ENCODE measurements around the gene AKIRIN1. TPM values are rescaled to one million over a fixed set of nuclear protein-coding genes. Genes with fewer than 3 reads are reported as not detected.
"Not testable (repeated sequence)": the region's sequence is repeated elsewhere in the genome, so short reads cannot be mapped to it uniquely, and the experiment has no call there.

The AKIRIN1 gene
- total RNA-seq, 4 donors from 2014 or later: 18.9 to 39.6 (median 33.8) TPM

GRCh38 chr1:38953433-38953860, 37.6 kb upstream of the AKIRIN1 start:
- no peak for TF ChIP-seq POLR2A (IDR thresholded peaks at IDR 0.05)
- TF ChIP-seq, protein P1, sequence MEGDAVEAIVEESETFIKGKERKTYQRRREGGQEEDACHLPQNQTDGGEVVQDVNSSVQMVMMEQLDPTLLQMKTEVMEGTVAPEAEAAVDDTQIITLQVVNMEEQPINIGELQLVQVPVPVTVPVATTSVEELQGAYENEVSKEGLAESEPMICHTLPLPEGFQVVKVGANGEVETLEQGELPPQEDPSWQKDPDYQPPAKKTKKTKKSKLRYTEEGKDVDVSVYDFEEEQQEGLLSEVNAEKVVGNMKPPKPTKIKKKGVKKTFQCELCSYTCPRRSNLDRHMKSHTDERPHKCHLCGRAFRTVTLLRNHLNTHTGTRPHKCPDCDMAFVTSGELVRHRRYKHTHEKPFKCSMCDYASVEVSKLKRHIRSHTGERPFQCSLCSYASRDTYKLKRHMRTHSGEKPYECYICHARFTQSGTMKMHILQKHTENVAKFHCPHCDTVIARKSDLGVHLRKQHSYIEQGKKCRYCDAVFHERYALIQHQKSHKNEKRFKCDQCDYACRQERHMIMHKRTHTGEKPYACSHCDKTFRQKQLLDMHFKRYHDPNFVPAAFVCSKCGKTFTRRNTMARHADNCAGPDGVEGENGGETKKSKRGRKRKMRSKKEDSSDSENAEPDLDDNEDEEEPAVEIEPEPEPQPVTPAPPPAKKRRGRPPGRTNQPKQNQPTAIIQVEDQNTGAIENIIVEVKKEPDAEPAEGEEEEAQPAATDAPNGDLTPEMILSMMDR (IDR thresholded peaks at IDR 0.05): no peak
- Histone ChIP-seq H3K27ac (no peak overlapping the region), H3K9me3 (no peaks in the 10 kb centered on the region), H3K27me3 (no peaks in the 10 kb centered on the region), H3K36me3 (no peaks in the 10 kb centered on the region), H3K4me1 (no peaks in the 10 kb centered on the region), H3K4me3 (no peak overlapping the region)
- DNase-seq: no peak

DNA sequence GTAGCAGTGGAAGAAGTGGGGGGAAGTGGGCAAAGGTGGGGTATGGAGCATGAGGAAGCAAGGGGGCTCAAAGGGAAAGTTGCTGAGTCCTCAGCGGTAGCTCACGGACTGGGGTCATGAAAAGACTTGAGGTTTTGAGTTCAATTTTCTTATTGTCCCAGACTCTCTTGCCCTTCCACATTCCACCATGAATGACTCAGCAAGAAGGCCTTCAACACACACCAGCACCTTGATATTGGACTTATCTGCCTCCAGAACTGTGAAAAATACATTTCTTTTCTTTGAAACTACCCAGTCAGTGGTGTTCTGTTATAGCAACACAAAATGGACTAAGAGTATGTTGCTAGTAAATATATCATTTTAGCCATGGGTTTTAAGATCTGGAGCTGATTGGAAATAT, 32.1 kb upstream of the AKIRIN1 start:
- Histone ChIP-seq H3K27ac (no peak overlapping the region), H3K36me3 (no peaks in the 10 kb centered on the region), H3K4me1 (no peaks in the 10 kb centered on the region), H3K27me3 (no peaks in the 10 kb centered on the region), H3K9me3 (no peaks in the 10 kb centered on the region), H3K4me3 (no peak overlapping the region)
- DNase-seq: no peak
- TF ChIP-seq POLR2A (IDR thresholded peaks at IDR 0.05): no peak
- TF ChIP-seq, protein P1 (IDR thresholded peaks at IDR 0.05): no peak

GRCh38 chr1:38962113-38962512, 29.0 kb upstream of the AKIRIN1 start:
- no peaks in the 10 kb centered on the region for H3K9me3 ChIP-seq
- no peaks in the 10 kb centered on the region for H3K4me1 ChIP-seq
- no peak overlapping the region for H3K27ac ChIP-seq
- H3K4me3 ChIP-seq: no peak overlapping the region
- no peaks in the 10 kb centered on the region for H3K27me3 ChIP-seq
- H3K36me3 ChIP-seq: no peaks in the 10 kb centered on the region
- no peak for DNase-seq
- TF ChIP-seq POLR2A (IDR thresholded peaks at IDR 0.05): no peak
- TF ChIP-seq, protein P1 (IDR thresholded peaks at IDR 0.05): no peak

DNA sequence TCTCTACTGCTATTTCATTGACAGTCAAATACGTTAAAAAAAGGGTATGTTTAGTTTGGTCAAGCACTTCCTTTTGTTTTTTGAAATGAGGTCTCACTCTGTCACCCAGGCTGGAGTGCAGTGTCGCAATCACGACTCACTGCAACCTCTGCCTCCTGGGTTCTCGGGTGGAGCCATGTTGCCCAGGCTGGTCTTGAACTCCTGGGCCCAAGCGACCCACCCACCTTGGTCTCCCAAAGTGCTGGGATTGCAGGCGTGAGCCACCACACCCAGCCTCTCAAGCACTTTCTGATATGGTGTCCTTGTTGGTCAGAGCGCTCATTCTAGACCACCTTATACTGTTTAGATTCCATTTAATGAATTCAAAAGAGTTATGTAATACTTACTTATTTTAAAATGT, 28.5 kb upstream of the AKIRIN1 start:
- Histone ChIP-seq H3K4me1 (no peaks in the 10 kb centered on the region), H3K36me3 (no peaks in the 10 kb centered on the region), H3K4me3 (no peak overlapping the region), H3K9me3 (no peaks in the 10 kb centered on the region), H3K27ac (no peak overlapping the region), H3K27me3 (no peaks in the 10 kb centered on the region)
- TF ChIP-seq, protein P1 (IDR thresholded peaks at IDR 0.05): no peak
- no peak for TF ChIP-seq POLR2A (IDR thresholded peaks at IDR 0.05)
- no peak for DNase-seq

GRCh38 chr1:38964140-38964548, 26.9 kb upstream of the AKIRIN1 start:
- TF ChIP-seq POLR2A (IDR thresholded peaks at IDR 0.05): no peak
- TF ChIP-seq, protein P1 (IDR thresholded peaks at IDR 0.05): peak in 1 of 6 experiments; percentile 7
- Histone ChIP-seq H3K27ac (no peak overlapping the region), H3K4me3 (no peak overlapping the region), H3K27me3 (no peaks in the 10 kb centered on the region), H3K36me3 (no peaks in the 10 kb centered on the region), H3K9me3 (no peaks in the 10 kb centered on the region), H3K4me1 (no peaks in the 10 kb centered on the region)
- no peak for DNase-seq

DNA sequence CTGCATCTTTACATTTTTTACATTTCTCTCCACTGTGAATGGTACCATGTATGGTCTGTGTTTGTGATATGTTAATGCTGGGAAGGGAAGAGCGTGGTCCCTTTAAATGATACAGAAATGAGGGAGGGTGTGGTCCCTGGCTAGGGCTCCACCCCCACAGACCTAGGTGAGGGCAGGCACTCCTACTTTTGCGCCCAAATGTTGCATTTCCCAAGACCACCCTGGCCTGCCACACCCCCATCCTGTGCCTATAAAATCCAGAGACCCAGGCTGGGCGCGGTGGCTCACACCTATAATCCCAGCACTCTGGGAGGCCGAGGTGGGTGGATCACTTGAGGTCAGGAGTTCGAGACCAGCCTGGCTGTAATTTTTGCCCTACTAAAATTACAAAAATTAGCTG, 17.9 kb upstream of the AKIRIN1 start:
- H3K9me3 ChIP-seq, DNase-seq, H3K27ac ChIP-seq, H3K4me1 ChIP-seq, H3K36me3 ChIP-seq, H3K4me3 ChIP-seq, H3K27me3 ChIP-seq: not testable (repeated sequence)
